ENCODE data around the gene PLXNA4.

PLXNA4 gene

DNA sequence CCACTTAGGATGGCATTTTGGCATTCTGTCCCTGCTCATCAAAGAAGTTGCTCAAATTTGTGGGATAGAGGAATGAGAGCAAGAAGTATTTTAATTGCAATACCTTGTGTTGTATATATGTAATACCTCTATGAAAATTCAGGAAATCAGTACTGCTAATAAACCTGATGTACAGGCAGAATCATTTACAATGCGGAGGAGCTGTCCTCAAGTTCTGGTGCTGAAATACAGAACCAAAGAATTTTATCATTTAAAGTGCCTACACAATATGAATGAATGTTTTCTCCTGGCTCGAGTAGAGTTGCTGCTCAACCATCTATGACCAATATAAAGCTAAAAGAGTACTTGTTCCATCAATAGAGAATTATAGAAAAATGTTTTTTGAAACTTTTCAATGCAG lies 305.8 kb downstream of the PLXNA4 start:
- no peak for DNase-seq (ENCODE audit: low read depth)

DNA sequence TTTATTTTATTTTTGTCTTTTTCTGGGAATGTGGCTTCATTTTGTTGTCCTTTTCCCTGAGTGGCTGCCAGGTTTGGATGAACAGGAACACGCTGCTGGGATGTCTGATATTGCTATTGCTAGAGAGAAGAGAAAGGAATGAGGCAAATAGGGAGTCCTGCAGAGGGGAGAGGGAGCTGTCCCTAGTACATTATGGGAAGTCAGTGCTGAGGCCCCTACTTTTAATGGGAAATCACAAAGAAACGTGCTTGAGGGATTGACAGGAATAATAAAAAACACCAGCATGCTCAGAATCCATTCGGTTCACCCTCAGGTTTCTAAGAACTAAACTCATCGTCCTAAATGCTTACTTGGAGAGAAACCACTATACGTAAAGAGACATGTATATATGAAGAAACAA lies 306.6 kb downstream of the PLXNA4 start:
- DNase-seq (ENCODE audit: low read depth): no peak

DNA sequence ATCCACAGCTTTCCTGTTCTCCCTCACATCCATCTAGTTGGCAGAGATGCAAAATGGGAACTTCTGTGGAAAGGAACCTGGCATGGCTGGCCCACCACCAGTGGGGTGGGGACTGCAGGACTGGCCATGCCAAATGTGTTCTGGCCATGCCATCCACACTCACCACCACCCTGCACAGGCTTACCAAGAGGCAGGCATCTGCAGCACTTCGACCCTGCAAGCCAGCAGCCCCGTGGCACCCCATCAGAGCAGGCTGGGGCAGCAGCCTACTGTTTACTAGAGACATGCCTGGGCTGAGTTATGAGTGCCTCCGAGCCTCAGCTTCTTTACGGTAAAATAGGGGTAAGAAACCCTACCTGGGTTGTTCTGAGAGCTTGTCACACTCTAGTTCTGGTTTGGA lies 313.1 kb downstream of the PLXNA4 start:
- no peak for DNase-seq (ENCODE audit: low read depth)

DNA sequence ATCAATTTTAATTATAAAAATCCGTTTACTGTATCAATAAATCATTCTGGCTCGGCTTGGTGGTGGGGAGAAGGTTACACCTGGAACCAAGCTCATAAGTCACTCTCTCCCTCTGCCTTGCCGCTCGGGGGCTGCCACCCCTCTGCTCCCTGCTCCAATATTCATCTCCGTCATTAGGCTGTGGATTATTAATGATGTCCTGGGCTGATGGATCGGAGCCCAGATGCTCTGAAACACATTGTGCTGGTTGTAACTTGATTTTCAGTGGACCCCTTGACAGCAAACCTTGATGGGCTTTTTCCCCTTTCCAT lies 314.2 kb downstream of the PLXNA4 start:
- no peak for DNase-seq (ENCODE audit: low read depth)

DNA sequence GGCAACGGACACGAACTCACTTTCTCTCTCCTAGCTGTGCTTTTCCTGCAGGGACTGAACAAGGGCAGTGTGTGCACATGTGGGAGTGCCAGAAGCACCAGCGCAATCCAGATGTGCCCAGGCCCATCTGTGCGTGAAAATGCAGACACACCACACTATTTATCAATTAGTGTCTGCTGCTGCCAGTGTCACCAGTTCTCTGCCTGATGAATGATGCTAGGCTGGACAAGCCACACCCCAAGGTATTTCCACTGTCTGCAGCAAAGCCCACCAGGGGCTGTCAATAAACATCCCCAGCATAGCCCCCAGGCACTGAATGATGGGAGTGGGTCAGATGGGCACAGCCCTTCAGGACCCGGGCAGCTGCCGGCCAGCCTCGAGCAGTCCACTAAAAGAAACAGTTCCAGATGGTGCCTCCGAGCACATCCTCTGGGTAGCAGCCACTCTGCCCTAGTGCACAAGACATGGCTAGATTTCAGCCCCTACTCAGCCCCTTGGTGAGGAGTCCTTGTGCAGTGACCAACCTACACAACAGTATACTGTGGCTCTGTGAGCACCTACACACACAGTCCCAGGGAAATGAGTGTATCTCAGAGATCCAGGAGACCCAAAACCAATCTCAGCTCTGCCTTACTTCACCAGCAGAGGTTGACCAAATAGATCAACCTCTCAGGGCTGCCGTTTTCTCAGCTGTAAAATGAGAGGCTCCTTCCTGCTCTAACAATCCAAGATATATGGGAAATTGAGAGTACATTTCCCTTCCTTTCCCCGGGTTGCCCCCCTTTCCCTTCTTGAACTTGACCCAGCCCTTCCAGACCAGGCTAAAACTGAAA lies 314.7 kb downstream of the PLXNA4 start:
- DNase-seq (ENCODE audit: low read depth): no peak

DNA sequence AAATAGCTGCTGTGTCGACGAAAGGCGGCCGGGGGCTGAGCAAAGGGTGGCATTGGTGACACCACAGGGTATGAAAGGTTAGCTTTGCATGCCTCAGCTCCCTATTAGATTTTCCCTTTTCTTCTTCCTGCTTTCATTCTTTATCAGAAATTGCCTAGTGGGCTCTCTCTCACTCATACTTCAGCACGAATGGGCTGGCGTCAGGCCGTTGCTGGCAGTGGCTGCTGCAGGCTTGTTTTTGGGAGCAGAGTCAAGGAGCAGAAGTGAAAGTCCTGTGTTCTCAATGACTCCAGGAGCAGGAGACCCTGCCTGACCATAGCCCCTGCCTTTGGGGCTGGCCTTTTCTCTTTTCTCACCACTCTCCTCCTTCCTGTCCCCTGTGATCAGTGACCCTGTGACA lies 318.0 kb downstream of the PLXNA4 start:
- DNase-seq (ENCODE audit: low read depth): no peak

DNA sequence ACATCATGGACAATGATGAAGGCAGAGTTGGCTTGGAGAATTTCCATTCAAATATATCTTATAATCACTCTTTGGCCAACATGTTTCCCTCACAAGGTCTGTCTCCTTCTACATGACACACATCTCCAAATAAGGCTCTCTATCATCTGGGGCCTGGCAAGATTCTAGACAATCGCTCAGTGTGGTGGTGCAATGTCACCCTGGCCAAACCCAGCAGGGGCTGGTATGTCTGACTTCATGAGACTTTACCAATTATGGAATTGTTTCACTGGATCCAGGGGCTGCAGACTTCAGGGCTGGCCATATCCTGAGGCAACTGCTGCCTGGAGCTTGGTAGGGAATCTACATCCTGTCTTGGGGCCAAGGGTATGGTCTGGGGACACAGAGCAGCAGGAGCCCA lies 319.0 kb downstream of the PLXNA4 start:
- no peak for DNase-seq (ENCODE audit: low read depth)

DNA sequence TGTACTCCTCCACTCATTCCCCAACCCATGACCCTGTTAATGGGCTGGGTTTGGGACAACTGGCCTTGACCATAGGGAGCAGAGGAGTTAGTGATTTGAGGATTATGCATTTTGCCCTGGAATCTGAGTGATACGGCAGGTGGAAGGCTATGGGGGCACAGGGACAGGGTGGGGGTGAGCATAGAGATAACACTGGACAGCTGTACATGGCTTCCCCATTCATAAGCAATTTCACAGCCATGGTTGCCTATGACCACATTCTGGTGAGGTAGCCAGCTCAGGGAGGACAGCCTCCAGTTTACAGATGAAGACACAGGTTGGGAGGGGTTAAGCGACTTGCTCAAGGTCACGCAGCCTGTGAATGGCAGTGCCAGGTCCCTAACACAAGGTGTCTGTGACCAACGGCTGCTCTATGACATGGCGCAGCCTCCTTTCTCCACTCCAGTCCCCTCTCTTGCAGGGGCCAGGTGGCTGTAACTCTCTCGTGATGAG lies 319.5 kb downstream of the PLXNA4 start:
- DNase-seq (ENCODE audit: low read depth): no peak

DNA sequence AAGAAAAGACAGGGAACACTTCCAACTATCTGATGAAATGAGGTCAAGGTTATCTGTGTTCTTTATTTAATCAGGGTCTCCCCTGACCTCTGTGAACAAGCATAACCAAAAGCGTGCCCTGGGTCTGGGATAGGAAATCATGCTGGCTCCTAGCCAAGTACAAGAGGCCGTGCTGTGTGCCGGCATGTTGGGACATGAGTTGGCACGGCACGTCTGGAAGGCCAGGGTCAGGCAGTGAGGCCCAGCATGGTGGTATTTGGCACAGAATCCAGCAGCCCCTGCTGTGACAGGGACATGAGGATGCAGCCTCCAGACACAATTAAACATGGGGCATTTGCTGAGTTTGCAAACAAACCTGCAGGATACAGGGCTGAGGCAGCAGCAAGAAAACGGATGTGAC lies 320.4 kb downstream of the PLXNA4 start:
- DNase-seq (ENCODE audit: low read depth): no peak

DNA sequence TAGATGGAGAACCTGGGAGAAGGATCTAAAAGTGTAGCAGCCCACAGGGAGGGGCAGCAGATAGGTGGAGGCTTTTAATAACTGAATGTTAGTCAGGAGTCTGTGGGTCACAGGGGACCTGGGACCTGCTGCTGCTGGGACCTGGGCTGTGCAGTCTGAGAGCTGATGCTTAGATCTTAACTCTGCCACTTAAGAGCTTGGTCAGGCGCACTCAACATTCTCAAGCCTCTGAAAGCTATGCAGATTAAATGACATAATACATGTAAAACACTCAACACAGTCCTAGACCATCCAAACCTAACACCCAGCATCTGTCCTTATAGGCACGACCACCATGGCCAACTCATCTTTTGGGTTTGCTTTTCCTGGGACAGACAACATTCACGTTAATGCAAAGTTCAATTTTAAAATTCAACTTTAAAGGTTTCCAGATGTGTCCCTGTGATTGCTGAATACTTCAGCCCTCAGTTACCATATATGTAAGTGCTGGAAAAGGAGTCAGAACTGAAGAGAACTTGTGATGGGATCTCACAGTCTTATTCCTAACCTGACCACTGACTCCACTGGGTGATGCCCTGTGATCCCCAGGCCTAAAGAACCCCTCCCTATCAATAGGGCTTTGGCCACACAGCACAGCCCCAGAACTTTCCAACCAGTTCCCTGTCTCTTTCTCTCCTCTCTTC lies 321.0 kb downstream of the PLXNA4 start:
- no peak for DNase-seq (ENCODE audit: low read depth)

DNA sequence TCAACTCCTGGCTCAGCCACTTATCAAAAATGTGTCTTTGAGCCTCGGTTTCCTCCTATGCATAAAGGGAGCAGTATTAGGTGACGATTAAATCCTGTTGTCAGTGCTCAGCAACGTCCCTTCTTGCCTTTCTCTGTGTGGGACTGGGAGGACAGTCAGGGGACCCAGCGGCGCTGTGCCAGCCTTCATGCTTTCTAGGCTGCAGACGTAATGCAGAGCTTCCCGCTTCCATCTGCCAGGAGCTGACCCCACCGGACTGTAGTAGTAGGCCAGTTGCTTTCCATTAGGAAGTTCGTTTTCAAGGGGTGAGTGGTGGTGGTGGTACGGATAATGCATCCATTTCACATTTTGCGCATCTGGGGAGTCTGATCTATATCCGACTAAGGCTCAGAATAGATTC lies 321.8 kb downstream of the PLXNA4 start:
- DNase-seq (ENCODE audit: low read depth): no peak

DNA sequence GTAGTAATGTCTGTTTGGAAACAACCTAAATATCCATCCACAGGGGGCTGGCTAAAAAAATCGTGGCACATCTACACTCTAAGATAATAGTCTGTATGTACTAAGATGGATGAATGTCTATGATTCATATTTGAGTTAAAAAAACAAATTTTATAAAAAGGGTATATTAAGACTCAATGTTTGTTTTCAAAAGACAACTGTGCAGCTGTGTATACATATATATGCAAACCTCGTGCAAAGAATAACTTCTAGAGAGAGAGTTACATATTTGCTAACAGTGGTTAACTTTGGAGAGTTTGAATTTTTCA lies 323.5 kb downstream of the PLXNA4 start:
- DNase-seq (ENCODE audit: low read depth): no peak

DNA sequence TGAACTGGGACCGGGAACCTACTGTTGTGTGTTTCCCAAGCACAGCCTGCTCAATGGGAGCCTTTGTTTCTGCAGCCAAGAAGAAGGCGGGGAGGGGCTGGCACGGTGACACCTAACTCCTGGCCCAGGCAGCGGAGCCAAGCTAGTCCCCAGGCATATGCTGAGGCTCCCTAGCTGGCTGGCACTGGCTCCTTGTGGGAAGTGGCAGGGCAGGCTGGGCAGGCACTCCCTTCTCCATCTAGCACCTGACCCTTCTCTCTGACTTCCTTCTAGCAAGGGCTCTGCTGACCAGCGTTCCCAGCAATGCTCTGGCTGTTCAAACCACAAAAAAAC lies 325.0 kb downstream of the PLXNA4 start:
- DNase-seq (ENCODE audit: low read depth): no peak

DNA sequence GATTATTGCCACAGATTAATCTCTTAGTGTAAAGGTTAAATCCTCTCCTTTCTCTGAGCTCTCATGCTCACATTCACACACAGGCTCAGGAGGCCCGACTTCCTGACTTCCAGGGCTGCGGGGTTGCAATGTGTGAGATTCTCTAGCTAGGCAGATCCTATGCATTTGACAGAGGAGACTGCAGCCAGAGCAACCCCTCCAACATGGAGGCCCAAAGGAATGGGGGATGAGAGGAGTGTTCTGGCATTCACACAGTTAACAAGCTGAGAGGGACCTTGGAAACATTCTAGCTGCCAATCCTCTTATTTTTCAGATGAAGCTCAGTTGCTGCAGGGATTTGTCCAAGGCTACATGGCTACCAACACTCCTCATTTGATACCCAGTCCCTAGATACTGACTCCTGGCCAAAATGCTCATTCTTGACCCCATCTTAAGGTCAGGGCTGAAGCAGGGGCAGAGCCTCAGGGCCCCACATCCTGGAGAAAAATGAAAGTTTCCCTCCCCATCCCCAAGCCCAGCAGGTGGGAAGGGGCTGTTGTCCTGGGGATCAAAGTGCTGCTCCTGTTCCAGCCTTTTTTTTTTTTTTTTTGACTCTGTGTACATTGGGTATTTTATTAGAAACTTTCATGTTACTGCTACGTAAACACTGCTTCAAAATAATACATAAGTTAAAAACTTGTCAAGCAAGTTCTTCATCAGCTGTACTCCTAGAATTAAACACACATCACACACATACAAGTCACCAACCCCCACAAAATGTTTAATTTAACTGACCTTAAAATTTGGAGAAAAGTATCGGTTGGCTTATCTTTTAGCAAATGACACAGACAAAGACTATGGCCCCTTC lies 325.6 kb downstream of the PLXNA4 start:
- no peak for DNase-seq (ENCODE audit: low read depth)

DNA sequence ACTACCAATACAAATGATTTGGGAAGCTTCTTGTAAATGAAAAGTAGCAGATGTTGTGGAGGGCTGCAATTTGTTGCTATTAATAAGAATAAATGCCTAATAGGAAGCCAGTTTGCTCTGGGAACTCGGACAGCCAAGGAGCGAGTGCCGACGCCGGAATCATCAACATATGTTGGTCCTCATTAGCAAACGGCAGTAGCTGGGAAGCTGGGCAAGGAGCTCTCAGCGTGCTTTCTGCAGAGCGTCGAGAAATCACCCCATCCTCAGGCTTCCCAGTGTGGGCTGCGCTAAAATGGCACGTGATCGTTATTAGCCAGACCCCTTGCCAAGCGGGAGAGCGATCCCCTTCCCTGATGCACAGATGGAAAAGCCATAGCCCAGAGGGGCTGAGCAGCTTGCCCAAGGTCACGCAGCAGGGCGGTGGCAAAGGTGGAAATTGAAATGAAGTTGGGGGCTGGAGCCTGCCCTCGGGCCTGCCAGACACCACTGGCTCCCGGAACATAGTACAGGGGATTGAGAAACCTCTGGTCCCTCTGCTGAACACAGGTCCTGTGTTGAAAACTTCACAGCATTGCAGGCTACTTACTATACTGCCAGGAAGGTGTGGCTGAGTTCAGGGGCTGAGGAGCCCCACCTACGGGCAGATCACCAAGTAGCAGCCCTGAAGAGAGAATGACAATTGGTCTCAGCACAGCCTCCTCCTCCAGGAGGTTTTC lies 326.9 kb downstream of the PLXNA4 start:
- DNase-seq (ENCODE audit: low read depth): no peak

DNA sequence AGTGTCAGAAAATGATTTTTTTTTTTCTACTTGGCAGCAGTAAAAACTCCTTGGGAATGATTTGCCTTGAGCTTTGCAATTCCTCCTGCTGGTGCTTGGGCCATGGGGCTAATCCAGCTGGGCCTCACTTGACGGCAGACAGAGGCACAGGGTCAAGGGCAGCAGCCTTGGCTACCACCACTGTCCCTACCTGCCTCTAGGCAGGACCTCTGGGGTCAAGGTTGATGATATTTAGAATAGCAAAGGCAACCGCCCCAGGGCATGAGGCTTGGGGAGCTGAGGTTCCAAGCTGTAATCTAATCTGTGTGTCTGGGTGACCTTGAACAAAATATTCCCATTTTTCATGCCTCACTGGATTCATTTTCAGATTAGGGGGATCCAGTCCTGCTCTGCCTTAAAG lies 327.4 kb downstream of the PLXNA4 start:
- no peak for DNase-seq (ENCODE audit: low read depth)

DNA sequence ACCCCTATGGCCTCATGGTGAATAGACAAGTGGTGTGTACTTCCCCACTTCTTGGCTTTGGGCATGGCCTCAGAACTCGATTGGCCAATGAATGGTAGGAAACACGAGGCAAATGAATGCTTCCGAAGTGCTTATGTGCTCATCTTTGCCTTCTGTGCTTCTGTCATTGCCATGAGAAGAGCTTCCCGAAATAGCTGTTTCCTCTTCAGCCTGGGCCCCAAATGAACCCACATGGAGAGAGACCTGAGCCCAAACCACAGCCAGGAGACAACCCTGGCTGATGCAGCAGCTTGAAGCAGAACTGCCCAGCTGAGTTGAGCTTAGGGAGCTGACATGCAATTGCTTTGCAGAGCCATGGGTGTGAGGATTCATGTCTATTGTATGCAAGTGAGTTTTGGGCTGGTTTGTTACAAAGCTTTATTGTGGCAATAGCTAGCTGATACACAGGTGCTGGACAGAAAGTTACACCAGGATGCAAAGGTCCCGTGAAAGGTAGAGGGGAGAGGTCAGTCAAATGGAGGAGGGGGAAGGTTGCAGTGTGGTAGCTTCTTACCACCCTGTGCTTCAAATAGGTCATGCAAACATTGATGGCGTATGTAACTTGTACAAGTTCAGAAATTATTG lies 328.2 kb downstream of the PLXNA4 start:
- no peak for DNase-seq (ENCODE audit: low read depth)

DNA sequence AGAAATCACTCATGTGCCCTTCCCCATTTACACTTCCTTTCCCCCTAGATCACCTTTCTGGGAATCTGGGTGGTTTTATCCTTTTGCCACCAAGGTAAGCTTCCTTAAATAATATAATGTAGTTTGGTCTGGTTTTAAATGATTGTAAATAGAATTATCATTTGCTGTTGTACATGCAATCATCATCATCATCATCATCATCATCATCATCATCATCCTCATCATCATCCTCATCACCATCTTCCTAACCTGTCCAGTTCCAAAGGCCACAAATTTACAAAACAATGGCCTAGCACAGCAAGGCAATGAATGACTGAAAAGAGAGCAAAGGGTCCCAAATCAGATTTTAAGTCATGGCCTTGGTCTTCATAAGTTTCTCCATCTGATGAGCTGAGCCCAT lies 329.7 kb downstream of the PLXNA4 start:
- no peak for DNase-seq (ENCODE audit: low read depth)

DNA sequence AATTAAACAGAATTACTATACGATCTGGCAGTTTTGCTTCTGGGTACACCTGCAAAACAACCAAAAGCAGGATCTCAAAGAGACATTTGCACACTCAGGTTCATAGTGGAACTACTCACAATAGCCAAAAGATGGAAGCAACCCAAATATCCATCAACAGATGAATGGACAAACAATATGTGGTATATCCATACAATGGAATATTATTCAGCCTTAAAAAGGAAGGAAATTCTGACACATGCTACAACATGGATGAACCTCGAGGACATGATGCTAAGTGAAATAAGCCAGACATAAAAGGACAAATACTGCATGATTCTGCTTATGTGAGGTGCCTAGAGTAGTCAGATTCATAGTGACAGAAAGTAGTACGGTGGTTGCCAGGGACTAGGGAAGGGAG lies 330.7 kb downstream of the PLXNA4 start:
- DNase-seq (ENCODE audit: low read depth): no peak

DNA sequence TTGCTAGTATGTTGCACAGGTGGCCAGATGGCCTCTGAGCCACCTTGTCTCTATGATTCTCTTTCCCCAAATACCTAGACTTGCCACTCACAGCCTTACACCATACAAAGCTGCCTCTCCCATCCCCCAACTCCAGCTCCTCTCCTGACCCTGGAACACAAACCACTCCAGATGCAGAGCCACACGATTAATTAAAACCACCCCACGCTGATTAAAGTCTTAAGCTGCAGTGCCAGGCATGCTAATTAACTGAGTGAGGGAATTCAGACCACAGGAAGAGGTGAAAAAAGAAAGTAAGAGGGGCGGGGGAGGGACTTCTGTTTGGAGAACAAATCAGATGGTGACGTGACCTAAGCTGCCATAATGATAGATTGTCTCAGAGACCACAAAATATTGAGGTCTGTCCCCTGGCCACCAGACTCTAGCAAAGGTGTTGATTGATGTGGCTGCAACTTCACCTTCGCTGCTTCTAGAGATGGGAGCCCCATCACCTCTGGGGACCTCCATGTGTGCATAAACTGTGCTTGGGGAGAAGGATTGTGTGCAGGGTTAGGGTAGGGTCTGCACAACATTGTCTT lies 331.3 kb downstream of the PLXNA4 start:
- no peak for DNase-seq (ENCODE audit: low read depth)

DNA sequence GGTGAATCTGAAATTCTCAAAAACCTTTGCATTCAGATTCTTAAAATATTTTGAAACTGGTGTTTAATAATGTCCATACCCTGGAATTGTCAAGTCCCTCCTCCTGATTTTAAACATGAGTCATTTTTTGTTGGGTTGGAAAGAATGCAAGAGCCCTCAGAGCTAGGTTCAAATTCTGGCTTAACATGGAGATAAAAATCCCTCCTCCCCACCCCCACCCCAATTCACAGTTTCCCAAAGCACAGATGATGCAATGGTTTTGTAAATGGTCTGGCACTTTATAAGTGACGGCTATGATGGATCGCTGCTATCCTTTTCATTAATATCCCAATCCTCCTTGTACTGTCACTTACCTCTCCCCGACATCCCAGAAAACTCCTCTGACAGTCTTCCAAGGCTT lies 332.8 kb downstream of the PLXNA4 start:
- no peak for DNase-seq (ENCODE audit: low read depth)

DNA sequence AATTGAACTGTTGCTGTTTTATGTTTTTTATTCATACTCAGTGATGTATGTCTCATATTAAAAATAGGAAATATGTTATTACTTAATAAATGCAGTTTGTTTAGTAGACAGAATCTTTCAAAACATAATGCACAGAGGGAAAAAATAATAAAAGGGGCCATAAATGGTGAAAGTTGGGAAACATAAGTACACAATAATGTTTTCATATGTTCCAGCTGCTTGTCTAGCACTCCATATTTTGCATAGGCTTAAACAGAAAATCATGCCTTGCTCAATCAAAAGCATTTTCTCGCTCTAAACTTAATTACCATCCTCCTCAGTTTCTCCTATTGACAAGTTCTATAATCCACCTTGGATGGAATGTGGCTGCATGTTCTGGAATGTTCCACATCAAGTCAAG lies 333.2 kb downstream of the PLXNA4 start:
- no peak for DNase-seq (ENCODE audit: low read depth)
